ENCODE results near the gene DCAF16. TPM values are rescaled to one million over a fixed set of nuclear protein-coding genes. Genes with fewer than 3 reads are reported as not detected.

DCAF16 gene
- total RNA-seq, 1 donor from 2014 or later: 26.2 TPM

DNA sequence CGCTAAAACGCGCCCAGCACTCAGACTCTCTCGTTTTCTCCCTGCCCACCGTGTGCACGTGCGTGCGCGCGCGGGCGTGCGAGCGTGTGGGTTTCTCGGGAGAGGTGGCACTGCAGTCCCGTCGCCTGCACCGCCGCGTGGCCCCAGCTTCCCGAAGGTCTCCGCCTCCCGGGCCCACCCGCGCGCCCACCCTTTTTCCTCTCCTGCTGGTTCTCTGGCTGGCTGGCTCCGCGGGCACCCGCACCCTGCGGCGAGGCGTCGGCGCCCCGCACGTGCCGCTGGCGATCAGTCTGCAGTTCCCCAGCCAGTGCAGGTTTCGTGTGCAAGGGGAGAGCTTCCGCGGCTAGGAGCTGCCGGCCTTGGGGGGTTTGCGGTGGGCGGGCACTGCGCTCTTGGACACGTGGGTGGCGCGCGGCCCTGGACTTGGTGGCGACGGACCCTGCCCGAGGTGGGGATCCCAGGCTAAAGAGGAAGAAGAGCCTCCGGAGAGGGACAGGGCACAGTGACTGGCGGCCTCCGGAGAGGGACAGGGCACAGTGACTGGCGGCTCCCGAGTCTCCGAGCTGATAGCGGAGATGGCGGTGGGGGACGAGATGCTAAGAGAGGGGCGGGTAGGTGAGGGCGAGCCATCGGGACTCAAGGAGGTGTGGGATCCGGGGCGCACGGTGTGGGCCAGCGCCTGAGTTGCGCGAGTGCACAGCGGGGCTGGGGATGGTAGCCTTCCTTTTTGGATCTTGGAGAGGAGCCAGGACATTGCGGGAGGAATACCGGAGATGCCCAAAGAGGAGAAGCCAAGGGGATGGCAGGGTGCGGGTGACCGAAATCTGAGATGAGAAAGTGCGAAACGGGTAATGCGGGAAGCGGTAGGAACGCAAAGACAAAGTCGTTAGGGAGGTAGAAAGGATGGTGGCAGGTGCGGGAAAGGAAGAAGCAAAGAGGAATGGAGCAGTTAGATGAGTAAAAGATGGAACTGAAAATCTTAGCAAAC lies 29.0 kb downstream of the DCAF16 start, which contains the start of gene FAM184B:
FAM184B (minus strand) TSS at position 322 of the 988 bp plus-strand sequence. CDS start 322 bp downstream, outside the sequence.
- H3K36me3 ChIP-seq: no peaks in the 10 kb centered on the region
- TF ChIP-seq, protein P1, sequence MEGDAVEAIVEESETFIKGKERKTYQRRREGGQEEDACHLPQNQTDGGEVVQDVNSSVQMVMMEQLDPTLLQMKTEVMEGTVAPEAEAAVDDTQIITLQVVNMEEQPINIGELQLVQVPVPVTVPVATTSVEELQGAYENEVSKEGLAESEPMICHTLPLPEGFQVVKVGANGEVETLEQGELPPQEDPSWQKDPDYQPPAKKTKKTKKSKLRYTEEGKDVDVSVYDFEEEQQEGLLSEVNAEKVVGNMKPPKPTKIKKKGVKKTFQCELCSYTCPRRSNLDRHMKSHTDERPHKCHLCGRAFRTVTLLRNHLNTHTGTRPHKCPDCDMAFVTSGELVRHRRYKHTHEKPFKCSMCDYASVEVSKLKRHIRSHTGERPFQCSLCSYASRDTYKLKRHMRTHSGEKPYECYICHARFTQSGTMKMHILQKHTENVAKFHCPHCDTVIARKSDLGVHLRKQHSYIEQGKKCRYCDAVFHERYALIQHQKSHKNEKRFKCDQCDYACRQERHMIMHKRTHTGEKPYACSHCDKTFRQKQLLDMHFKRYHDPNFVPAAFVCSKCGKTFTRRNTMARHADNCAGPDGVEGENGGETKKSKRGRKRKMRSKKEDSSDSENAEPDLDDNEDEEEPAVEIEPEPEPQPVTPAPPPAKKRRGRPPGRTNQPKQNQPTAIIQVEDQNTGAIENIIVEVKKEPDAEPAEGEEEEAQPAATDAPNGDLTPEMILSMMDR (IDR thresholded peaks at IDR 0.05): no peak
- peaks cover 13% of the 10 kb centered on the region for H3K4me1 ChIP-seq
- DNase-seq (peak; percentile 66), ATAC-seq (peak; percentile 51)
- H3K4me3 ChIP-seq: peak within 1 kb of the TSS; percentile 41
- peaks cover 24% of the 10 kb centered on the region for H3K27me3 ChIP-seq
- no peaks in the 10 kb centered on the region for H3K9me3 ChIP-seq
- intact Hi-C loops (cut with DNase I): no loop called here
- H3K27ac ChIP-seq: no peak within 1 kb of the TSS

DNA sequence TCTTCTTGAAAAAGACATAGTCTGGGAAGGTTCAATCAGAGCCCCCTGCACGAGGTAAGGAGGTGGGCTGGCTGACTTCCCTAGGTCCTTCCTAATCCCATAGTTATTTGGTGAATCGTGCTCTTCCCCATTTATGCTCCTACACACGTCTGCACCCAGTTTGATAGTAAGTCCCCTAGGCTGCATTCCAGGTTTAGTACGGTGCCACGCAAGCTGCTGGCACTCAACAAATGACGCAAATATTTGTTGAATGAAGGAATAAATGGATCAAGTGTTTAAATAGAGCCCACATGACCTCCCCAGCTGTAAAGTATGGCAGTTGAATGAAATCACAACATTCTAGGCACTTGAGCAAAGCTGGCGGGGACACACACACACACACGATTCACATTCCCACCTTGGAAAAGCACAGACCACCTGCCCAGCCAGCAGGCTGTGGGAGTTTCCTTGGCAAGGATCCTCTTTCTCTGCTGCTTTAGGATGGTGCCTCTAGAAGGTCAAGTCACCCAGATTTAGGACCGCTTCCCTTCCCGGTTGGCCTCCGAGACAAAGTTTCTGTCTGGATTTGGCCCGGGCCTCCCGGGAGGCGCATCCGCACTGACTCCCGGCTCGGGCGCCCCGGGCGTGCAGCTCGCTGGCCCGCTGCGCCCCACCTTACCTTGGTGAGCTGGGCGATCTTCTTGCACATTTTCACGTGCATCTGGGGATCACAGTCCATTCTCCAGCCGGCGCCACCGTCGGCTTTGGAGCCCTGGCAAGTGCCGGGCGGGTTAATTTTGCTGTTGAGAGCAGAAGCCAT lies 29.9 kb downstream of the DCAF16 start:
- peak; percentile 85 for ATAC-seq

DNA sequence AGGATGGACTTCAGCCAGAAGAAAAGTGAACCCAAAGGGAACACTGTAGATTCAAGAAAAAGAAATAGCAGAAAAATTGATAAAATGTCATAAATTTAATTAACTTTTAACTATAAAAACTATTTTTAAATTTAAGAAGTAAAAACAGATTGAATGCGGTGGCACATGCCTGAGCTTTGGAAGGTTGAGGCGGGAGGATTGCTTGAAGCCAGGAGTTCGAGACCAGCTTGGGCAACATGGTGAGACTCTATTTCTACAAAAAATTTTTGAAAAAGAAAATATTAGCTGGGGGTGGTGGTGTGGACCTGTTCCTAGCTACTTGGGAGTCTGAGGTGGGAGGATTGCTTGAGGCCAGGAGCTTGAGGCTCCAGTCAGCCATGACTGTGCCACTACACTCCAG lies 32.1 kb downstream of the DCAF16 start:
- intact Hi-C loops (cut with DNase I): no loop called here
- peaks cover 13% of the 10 kb centered on the region for H3K4me1 ChIP-seq
- TF ChIP-seq, protein P1 (IDR thresholded peaks at IDR 0.05): no peak
- H3K27me3 ChIP-seq: peaks cover 24% of the 10 kb centered on the region
- no peak overlapping the region for H3K27ac ChIP-seq
- no peaks in the 10 kb centered on the region for H3K36me3 ChIP-seq
- ATAC-seq (no peak), DNase-seq (no peak)
- no peaks in the 10 kb centered on the region for H3K9me3 ChIP-seq
- no peak overlapping the region for H3K4me3 ChIP-seq

More for the DNA sequence above, 29.9 kb downstream of the DCAF16 start:
- DNase-seq: no peak
- H3K27ac ChIP-seq: no peak overlapping the region
- H3K4me1 ChIP-seq: peaks cover 13% of the 10 kb centered on the region
- H3K27me3 ChIP-seq: peaks cover 24% of the 10 kb centered on the region
- peak overlapping the region; percentile 41 for H3K4me3 ChIP-seq
- no peaks in the 10 kb centered on the region for H3K9me3 ChIP-seq
- TF ChIP-seq, protein P1 (IDR thresholded peaks at IDR 0.05): no peak
- no peaks in the 10 kb centered on the region for H3K36me3 ChIP-seq
- intact Hi-C loops (cut with DNase I): no loop called here

DNA sequence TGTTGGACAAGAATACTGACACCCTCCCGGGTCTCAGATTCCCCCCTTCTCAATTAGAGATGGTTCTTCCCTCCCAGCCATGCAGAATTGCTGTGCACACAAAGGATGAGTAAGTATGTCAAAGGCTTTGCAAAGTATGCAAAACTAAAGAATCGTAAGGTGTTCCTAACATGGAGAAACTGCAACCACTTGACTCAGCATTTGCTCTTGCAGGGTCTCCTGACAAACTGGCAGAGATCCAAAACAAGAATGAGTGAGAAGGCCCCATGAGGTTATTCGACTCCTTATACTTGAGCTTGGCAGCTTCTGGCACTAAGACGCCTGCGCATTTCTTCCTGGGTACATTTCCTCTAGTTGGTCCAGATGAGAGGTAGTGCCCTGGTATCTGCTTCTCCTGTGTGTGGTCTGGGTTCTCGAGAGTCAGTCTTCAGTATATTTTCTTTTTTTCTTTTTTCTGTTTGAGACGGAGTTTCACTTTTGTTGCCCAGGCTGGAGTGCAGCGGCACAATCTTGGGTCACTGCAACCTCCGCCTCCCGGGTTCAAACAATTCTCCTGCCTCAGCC lies 37.3 kb downstream of the DCAF16 start:
- DNase-seq: no peak
- no peak for ATAC-seq
- H3K4me1 ChIP-seq: no peaks in the 10 kb centered on the region
- H3K27me3 ChIP-seq: no peaks in the 10 kb centered on the region
- intact Hi-C loops (cut with DNase I): no loop called here
- no peaks in the 10 kb centered on the region for H3K9me3 ChIP-seq
- H3K27ac ChIP-seq: no peak overlapping the region
- TF ChIP-seq, protein P1 (IDR thresholded peaks at IDR 0.05): no peak
- no peaks in the 10 kb centered on the region for H3K36me3 ChIP-seq
- H3K4me3 ChIP-seq: no peak overlapping the region

DNA sequence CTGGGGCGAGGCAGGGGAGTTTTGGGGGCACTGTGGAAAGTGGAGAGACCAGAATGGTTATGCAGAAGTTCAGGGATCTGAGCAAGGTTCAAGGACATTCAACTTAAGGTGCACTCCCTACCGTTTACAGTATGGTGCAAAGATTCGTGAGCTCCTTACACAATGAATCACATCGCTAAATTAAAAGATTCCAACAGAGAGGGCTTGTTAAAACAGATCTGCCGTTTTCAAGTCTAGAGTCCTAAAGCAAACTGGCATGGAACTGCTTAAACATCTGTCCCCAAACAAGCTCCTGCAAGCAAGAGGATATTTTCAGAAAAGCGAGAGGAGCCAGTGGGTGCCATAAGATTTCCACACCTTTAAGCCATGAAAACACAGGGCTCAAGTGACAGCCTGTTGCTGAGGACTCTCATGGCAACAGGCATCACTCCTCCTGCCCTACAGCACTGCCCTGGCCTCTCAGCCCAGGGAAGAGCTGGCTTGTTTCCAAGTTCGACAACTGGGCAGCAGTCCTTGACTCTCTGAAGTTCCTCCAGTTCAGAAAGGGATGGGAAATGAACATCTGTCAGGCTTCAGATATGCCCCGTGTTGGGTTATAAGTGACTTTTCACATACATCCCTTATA lies 39.2 kb downstream of the DCAF16 start:
- DNase-seq (no peak), ATAC-seq (peak; percentile 69)
- Histone ChIP-seq H3K36me3 (no peaks in the 10 kb centered on the region), H3K27ac (no peak overlapping the region), H3K27me3 (no peaks in the 10 kb centered on the region), H3K4me3 (no peak overlapping the region), H3K9me3 (no peaks in the 10 kb centered on the region), H3K4me1 (no peaks in the 10 kb centered on the region)
- TF ChIP-seq, protein P1 (IDR thresholded peaks at IDR 0.05): no peak
- intact Hi-C loops (cut with DNase I): no loop called here
